ENCODE results near the gene CCDC116. TPM values are rescaled to one million over a fixed set of nuclear protein-coding genes. Genes with fewer than 3 reads are reported as not detected.
"Not testable (repeated sequence)": the region's sequence is repeated elsewhere in the genome, so short reads cannot be mapped to it uniquely, and the experiment has no call there.

The CCDC116 gene
- total RNA-seq, 2 donors from 2014 or later = 0.59 TPM; not detected in 1

GRCh38 chr22:21594865-21595452 lies 37.6 kb upstream of the CCDC116 start:
- H3K9me3 ChIP-seq = no peaks in the 10 kb centered on the region
- H3K27me3 ChIP-seq = no peaks in the 10 kb centered on the region
- intact Hi-C loops (cut with DNase I) = no loop called here
- H3K27ac ChIP-seq = no peak overlapping the region
- no peak overlapping the region for H3K9ac ChIP-seq (ENCODE audit: low read depth in 2 of 2, low read length in 2 of 2)
- no peak for DNase-seq
- H3K4me3 ChIP-seq = no peak overlapping the region
- H3K36me3 ChIP-seq = peaks cover 18% of the 10 kb centered on the region
- TF ChIP-seq, protein P1, sequence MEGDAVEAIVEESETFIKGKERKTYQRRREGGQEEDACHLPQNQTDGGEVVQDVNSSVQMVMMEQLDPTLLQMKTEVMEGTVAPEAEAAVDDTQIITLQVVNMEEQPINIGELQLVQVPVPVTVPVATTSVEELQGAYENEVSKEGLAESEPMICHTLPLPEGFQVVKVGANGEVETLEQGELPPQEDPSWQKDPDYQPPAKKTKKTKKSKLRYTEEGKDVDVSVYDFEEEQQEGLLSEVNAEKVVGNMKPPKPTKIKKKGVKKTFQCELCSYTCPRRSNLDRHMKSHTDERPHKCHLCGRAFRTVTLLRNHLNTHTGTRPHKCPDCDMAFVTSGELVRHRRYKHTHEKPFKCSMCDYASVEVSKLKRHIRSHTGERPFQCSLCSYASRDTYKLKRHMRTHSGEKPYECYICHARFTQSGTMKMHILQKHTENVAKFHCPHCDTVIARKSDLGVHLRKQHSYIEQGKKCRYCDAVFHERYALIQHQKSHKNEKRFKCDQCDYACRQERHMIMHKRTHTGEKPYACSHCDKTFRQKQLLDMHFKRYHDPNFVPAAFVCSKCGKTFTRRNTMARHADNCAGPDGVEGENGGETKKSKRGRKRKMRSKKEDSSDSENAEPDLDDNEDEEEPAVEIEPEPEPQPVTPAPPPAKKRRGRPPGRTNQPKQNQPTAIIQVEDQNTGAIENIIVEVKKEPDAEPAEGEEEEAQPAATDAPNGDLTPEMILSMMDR (IDR thresholded peaks at IDR 0.05) = no peak
- no peaks in the 10 kb centered on the region for H3K4me1 ChIP-seq

DNA sequence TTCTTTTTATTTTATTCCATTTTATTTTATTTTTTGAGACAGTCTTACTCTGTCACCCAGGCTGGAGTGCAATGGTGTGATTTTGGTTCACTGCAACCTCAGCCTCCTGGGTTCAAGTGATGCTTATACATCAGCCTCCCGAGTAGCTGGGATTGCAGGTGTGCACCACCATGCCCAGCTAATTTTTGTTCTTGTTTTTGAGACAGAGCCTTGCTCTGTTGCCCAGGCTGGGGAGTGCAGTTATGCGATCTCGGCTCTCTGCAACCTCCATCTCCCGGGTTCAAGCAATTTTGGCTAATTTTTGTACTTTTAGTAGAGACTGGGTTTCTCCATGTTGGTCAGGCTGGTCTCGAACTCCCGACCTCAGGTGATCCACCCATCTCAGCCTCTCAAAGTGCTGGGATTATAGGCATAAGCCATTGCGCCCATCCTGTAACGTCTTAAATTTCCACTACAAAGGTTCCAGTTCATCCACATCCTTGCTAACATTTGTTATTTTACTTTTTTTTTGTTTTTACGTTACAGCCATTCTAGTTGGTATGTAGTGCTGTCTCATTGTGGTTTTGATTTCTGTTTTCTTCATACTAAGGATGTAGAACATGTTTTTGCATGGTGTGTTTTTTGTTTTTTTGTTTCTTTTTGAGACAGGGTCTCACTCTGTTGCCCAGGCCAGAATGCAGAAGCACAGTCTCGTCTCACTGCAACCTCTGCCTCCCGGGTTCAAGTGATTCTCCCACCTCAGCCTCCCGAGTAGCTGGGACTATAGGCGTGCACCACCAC lies 36.0 kb upstream of the CCDC116 start:
- DNase-seq; intact Hi-C loops (cut with DNase I); H3K4me1 ChIP-seq; H3K27ac ChIP-seq; H3K9ac ChIP-seq (ENCODE audit: low read depth in 2 of 2, low read length in 2 of 2); H3K4me3 ChIP-seq; H3K27me3 ChIP-seq; H3K9me3 ChIP-seq: not testable (repeated sequence)
- H3K36me3 ChIP-seq = peaks cover 18% of the 10 kb centered on the region

GRCh38 chr22:21598302-21598701 lies 34.3 kb upstream of the CCDC116 start:
- intact Hi-C loops (cut with DNase I) = no loop called here
- Histone ChIP-seq H3K9ac (ENCODE audit: low read depth in 2 of 2, low read length in 2 of 2) (no peak overlapping the region), H3K4me3 (no peak overlapping the region), H3K4me1 (no peaks in the 10 kb centered on the region), H3K27ac (no peak overlapping the region), H3K27me3 (no peaks in the 10 kb centered on the region), H3K36me3 (peaks cover 18% of the 10 kb centered on the region), H3K9me3 (no peaks in the 10 kb centered on the region)
- DNase-seq = no peak
- TF ChIP-seq, protein P1 (IDR thresholded peaks at IDR 0.05) = no peak

DNA sequence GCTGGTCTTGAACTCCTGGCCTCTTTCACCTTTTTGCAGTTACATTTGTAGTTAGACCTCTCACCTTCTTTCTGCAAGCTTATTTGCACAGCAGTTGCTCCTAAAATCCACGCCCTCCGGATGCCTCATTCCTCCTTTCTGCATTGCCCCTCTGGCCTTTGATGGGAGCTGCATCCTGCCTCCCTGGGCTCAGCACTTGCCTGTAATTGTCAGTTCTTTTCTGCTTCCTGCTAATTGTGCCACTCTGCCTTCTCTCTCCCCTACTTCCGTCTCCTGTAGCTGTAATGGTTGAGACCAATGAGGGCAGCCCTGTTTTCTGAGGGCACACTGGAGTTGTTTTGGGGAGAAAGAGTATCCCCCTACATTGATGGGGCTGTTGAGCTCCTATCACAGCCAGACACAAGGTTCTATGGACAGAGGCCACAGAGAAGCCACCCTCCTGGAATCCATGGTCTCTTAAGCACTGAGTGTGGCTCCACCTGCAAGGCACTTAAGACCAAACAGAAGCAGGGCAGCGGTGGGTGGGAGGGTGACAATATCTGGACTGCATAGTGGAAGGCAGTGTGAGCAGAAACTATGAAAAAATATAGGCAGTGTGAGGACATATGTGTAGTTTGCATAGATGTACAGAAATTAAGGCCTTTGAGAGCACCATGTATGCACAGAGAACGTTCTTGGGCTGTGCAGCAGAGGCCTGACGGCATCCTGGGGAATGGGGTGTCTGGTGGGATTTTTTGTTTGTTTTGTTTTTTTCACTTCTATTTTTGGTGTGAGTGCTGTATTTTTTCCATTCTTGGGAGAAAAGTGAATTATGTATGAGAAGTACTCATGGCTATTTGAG lies 33.3 kb upstream of the CCDC116 start:
- Histone ChIP-seq H3K36me3 (peaks cover 9% of the 10 kb centered on the region), H3K4me3 (no peak overlapping the region), H3K27ac (no peak overlapping the region), H3K9ac (ENCODE audit: low read depth in 2 of 2, low read length in 2 of 2) (no peak overlapping the region), H3K4me1 (no peaks in the 10 kb centered on the region), H3K9me3 (no peaks in the 10 kb centered on the region), H3K27me3 (no peaks in the 10 kb centered on the region)
- TF ChIP-seq, protein P1 (IDR thresholded peaks at IDR 0.05) = no peak
- DNase-seq = no peak
- intact Hi-C loops (cut with DNase I) = no loop called here

GRCh38 chr22:21602579-21602978 lies 30.0 kb upstream of the CCDC116 start:
- intact Hi-C loops (cut with DNase I) = no loop called here
- TF ChIP-seq, protein P1 (IDR thresholded peaks at IDR 0.05) = no peak
- no peaks in the 10 kb centered on the region for H3K4me1 ChIP-seq
- no peaks in the 10 kb centered on the region for H3K9me3 ChIP-seq
- no peak overlapping the region for H3K27ac ChIP-seq
- no peak overlapping the region for H3K9ac ChIP-seq (ENCODE audit: low read depth in 2 of 2, low read length in 2 of 2)
- no peak overlapping the region for H3K4me3 ChIP-seq
- H3K27me3 ChIP-seq = no peaks in the 10 kb centered on the region
- DNase-seq = no peak
- H3K36me3 ChIP-seq = no peaks in the 10 kb centered on the region

Data from colonic mucosa (tissue), 4 donors.